SK-N-SH (cell line): ENCODE data around the gene FLNA. TPM values are rescaled to one million over a fixed set of nuclear protein-coding genes. Genes with fewer than 3 reads are reported as not detected.

Experiments
- CTCF ChIA-PET: fragments of 300-600, 350-600 bp; formaldehyde crosslinking; extraction: SDS; loops from one replicate; lab custom pipeline; 2021; lab: Yijun Ruan, JAX
- POLR2A ChIA-PET: fragments of 350-600 bp; sonication (Branson Sonifier 250); formaldehyde crosslinking; extraction: SDS; loops from one replicate; lab custom pipeline; 2020; ENCODE audit warnings: antibody characterized with exemption, inconsistent platforms; lab: Yijun Ruan, JAX
- DNase-seq: peaks from one replicate; pipeline ENCODE4 v3.0.0; 2012
- H2AFZ ChIP-seq: fragments of 200-600 bp; sonication (generic); 2 replicates; pipeline ENCODE4 v1.8.1; 2016; ENCODE audit warnings: antibody characterized with exemption, mild to moderate bottlenecking, low read depth
- H3F3A ChIP-seq: fragments of 200-600 bp; sonication (generic); replicated peaks from 2 replicates; pipeline ENCODE3; 2016; ENCODE audit warnings: antibody characterized with exemption, mild to moderate bottlenecking; ENCODE audit not compliant: insufficient read depth
- H3K27ac ChIP-seq, 2 experiments: fragments of 200-500 bp in 1 of 2; fragments of 200-600 bp in 1 of 2; sonication (Bioruptor generic) in 1 of 2; sonication (generic), shearing (Covaris generic) in 1 of 2; 2 replicates each; pipeline versions ENCODE4 v1.5.1 to v1.6.1; 2014 to 2016; ENCODE audit warnings: low read depth in 2 of 2, inconsistent platforms in 1 of 2, low read length in 1 of 2, mild to moderate bottlenecking in 1 of 2, mixed read lengths in 1 of 2
- H3K27me3 ChIP-seq: fragments of 200-600 bp; sonication (generic), shearing (Covaris generic); 2 replicates; pipeline ENCODE4 v1.6.1; 2016; ENCODE audit warnings: mixed run types; ENCODE audit not compliant: insufficient read depth
- H3K36me3 ChIP-seq, 2 experiments: fragments of 200-500 bp in 1 of 2; fragments of 200-600 bp in 1 of 2; sonication (Bioruptor generic) in 1 of 2; sonication (generic) in 1 of 2; replicated peaks in 1 of 2; 2 replicates each; pipeline versions ENCODE3 to v1.5.1; 2014 to 2016; ENCODE audit warnings: low read length in 1 of 2, mild to moderate bottlenecking in 1 of 2; ENCODE audit not compliant: insufficient read depth in 2 of 2, control insufficient read depth in 1 of 2
- H3K4me1 ChIP-seq, 2 experiments: fragments of 200-500 bp in 1 of 2; fragments of 200-600 bp in 1 of 2; sonication (Bioruptor generic) in 1 of 2; sonication (generic), shearing (Covaris generic) in 1 of 2; 2 replicates each; pipeline versions ENCODE4 v1.5.1 to v1.6.1; 2014 to 2016; ENCODE audit warnings: low read depth in 1 of 2, low read length in 1 of 2, mixed run types in 1 of 2; ENCODE audit not compliant: insufficient read depth in 2 of 2, control insufficient read depth in 1 of 2
- H3K4me2 ChIP-seq: fragments of 200-600 bp; sonication (generic), shearing (Covaris generic); 2 replicates; pipeline ENCODE4 v1.6.1; 2017; ENCODE audit warnings: mixed run types
- H3K4me3 ChIP-seq, 2 experiments: fragments of 200-500 bp in 1 of 2; fragments of 200-600 bp in 1 of 2; sonication (Bioruptor generic) in 1 of 2; sonication (generic), shearing (Covaris generic) in 1 of 2; 2 replicates each; pipeline versions ENCODE4 v1.5.1 to v1.8.1; 2014 to 2016; ENCODE audit warnings: low read depth in 2 of 2, inconsistent platforms in 1 of 2, low read length in 1 of 2, mild to moderate bottlenecking in 1 of 2, mixed read lengths in 1 of 2, moderate library complexity in 1 of 2
- H3K79me2 ChIP-seq: fragments of 200-600 bp; sonication (generic); 2 replicates; pipeline ENCODE4 v1.8.1; 2017; ENCODE audit warnings: mild to moderate bottlenecking; ENCODE audit not compliant: insufficient read depth
- H3K9ac ChIP-seq: fragments of 200-600 bp; sonication (generic); 2 replicates; pipeline ENCODE4 v1.6.1; 2017; ENCODE audit warnings: mixed run types
- H3K9me2 ChIP-seq: fragments of 200-600 bp; sonication (generic); 2 replicates; pipeline ENCODE4 v1.6.1; 2017; ENCODE audit warnings: mixed run types
- H3K9me3 ChIP-seq: fragments of 200-600 bp; sonication (generic); 2 replicates; pipeline ENCODE4 v1.6.1; 2017; ENCODE audit warnings: mixed run types, mild to moderate bottlenecking, moderate library complexity
- H4K20me1 ChIP-seq: fragments of 200-600 bp; sonication (generic); 2 replicates; pipeline ENCODE4 v1.6.1; 2017; ENCODE audit warnings: mild to moderate bottlenecking, mixed run types; ENCODE audit not compliant: insufficient read depth
- MXI1 ChIP-seq: IDR thresholded peaks from 2 replicates; pipeline ENCODE4 v1.6.1; 2012; ENCODE audit warnings: mild to moderate bottlenecking, low read depth, low read length, improper control_type of control experiment
- NRF1 ChIP-seq: IDR thresholded peaks from 2 replicates; pipeline ENCODE4 v1.6.1; 2012; ENCODE audit warnings: low read depth, mild to moderate bottlenecking, low read length
- TCF12 ChIP-seq: IDR thresholded peaks from 2 replicates; pipeline ENCODE4 v1.4.0; 2012
- TEAD4 ChIP-seq: IDR thresholded peaks from 2 replicates; pipeline ENCODE4 v1.4.0; 2012; ENCODE audit warnings: mild to moderate bottlenecking, borderline replicate concordance; ENCODE audit not compliant: insufficient read depth
- WGBS: methylation state at CpG from one replicate; pipeline ENCODE4 v1.1.6; 2017; ENCODE audit warnings: low lambda C conversion rate; 5-methylcytosine and 5-hydroxymethylcytosine counted together
- polyA plus RNA-seq, 3 experiments: library from polyadenylated mRNA; depleted of rRNA; stranded (reverse); fragments of >200 nt; gene quantifications; 2 replicates each; pipeline ENCODE4 v1.2.3, GENCODE V29; 2012
- TF ChIP-seq, protein P1 (sequence below): IDR thresholded peaks from 2 replicates; pipeline ENCODE4 v1.4.0; 2012; ENCODE audit warnings: low read depth
- TF ChIP-seq, protein P2 (sequence below): IDR thresholded peaks from 2 replicates; pipeline ENCODE4 v1.6.1; 2012; ENCODE audit warnings: mild to moderate bottlenecking, low read depth, low read length, moderate library complexity

FLNA gene
- polyA plus RNA-seq, 1 of the 3 experiments (the other 2 are of a cell fraction) = 550 TPM

DNA sequence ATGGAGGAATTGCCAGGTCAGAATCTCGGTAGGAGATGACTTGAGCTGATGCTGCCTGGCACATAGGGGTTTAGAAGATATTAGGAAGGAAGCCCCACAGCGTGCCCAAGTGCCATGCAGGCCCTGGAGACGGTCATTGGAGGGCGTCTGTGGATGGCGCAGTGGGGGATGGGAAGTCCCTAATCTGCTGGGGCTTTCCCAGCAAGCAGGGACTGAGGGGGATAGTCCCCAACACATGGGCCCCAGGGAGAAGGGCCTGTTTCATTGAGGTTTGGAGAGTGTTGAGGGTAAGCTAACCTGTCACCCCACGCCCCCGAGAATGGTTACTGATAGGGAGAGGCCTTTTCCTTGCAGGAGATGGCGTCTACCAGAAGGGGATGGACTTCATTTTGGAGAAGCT, 44.8 kb upstream of the FLNA start (continued):
- TF ChIP-seq NRF1 = no peak

- TF ChIP-seq MXI1 = peak; percentile 28; the same call in 1 of the 2 replicates
- no peak for TF ChIP-seq TCF12
- CTCF ChIA-PET = interaction anchor here (1.4 to 2.2 kb wide), 2 partner anchors 18 to 110 kb away, joined by 4 to 7 read pairs; no protein-coding TSS in a partner anchor
- H3K9me2 ChIP-seq = no peaks in the 10 kb centered on the region
Measured at GRCh38 chrX:154417157-154417556, 42.7 kb upstream of the FLNA start.

GRCh38 chrX:154413142-154413541, 38.7 kb upstream of the FLNA start:
- no peak overlapping the region; a peak in 1 of 4 replicates for H3K27ac ChIP-seq
- no peak overlapping the region for H3K4me3 ChIP-seq
- H3K27me3 ChIP-seq = no peaks in the 10 kb centered on the region; the same call in 1 of the 2 replicates
- no peak overlapping the region for H3K4me2 ChIP-seq
- POLR2A ChIA-PET = interaction anchor here (0.8 to 5.0 kb wide), 5 partner anchors 13 to 23 kb away, joined by 3 to 25 read pairs (median 3); partner anchors contain the start of genes ATP6AP1 and RPL10
- H3K9me3 ChIP-seq = no peaks in the 10 kb centered on the region
- peaks cover 17% of the 10 kb centered on the region for H3K79me2 ChIP-seq
- CTCF ChIA-PET = interaction anchor here (1.5 kb wide), 1 partner anchor 114 kb away, joined by 4 read pairs; no protein-coding TSS in a partner anchor
- no peak overlapping the region for H2AFZ ChIP-seq
- TF ChIP-seq, protein P1, sequence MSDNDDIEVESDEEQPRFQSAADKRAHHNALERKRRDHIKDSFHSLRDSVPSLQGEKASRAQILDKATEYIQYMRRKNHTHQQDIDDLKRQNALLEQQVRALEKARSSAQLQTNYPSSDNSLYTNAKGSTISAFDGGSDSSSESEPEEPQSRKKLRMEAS = no peak
- no peak for TF ChIP-seq TEAD4
- TF ChIP-seq, protein P2, sequence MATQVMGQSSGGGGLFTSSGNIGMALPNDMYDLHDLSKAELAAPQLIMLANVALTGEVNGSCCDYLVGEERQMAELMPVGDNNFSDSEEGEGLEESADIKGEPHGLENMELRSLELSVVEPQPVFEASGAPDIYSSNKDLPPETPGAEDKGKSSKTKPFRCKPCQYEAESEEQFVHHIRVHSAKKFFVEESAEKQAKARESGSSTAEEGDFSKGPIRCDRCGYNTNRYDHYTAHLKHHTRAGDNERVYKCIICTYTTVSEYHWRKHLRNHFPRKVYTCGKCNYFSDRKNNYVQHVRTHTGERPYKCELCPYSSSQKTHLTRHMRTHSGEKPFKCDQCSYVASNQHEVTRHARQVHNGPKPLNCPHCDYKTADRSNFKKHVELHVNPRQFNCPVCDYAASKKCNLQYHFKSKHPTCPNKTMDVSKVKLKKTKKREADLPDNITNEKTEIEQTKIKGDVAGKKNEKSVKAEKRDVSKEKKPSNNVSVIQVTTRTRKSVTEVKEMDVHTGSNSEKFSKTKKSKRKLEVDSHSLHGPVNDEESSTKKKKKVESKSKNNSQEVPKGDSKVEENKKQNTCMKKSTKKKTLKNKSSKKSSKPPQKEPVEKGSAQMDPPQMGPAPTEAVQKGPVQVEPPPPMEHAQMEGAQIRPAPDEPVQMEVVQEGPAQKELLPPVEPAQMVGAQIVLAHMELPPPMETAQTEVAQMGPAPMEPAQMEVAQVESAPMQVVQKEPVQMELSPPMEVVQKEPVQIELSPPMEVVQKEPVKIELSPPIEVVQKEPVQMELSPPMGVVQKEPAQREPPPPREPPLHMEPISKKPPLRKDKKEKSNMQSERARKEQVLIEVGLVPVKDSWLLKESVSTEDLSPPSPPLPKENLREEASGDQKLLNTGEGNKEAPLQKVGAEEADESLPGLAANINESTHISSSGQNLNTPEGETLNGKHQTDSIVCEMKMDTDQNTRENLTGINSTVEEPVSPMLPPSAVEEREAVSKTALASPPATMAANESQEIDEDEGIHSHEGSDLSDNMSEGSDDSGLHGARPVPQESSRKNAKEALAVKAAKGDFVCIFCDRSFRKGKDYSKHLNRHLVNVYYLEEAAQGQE = no peak
- H3K9ac ChIP-seq = no peak overlapping the region
- 48% methylated on average over 4 of the region's 8 CpGs for WGBS
- no peaks in the 10 kb centered on the region for H3K9me2 ChIP-seq
- DNase-seq = no peak
- H3F3A ChIP-seq = no peaks in the 10 kb centered on the region
- no peaks in the 10 kb centered on the region for H4K20me1 ChIP-seq
- H3K4me1 ChIP-seq = peaks cover 4 to 12% of the 10 kb centered on the region in 2 experiments; a peak in 1 of 4 replicates
- no peaks in the 10 kb centered on the region for H3K36me3 ChIP-seq

More at GRCh38 chrX:154417157-154417556, 42.7 kb upstream of the FLNA start:
- H3K4me1 ChIP-seq = peaks cover 0 to 31% of the 10 kb centered on the region in 2 experiments; a peak in 1 of 4 replicates
- DNase-seq = peak; percentile 69
- H3K9me3 ChIP-seq = no peaks in the 10 kb centered on the region
- H3K27ac ChIP-seq = 0 out of 4 replicates have a peak overlapping the region, but pooled peaks of 1 of the 2 experiments have one; percentile 11
- no peaks in the 10 kb centered on the region for H3F3A ChIP-seq
- no peak overlapping the region for H3K4me3 ChIP-seq
- H3K36me3 ChIP-seq = no peaks in the 10 kb centered on the region
- peaks cover 5% of the 10 kb centered on the region for H3K27me3 ChIP-seq
- 49% methylated on average over 7 of the region's 7 CpGs for WGBS
- H3K9ac ChIP-seq = no peak overlapping the region
- POLR2A ChIA-PET = no interaction called here
- no peaks in the 10 kb centered on the region for H4K20me1 ChIP-seq
- no peak overlapping the region for H2AFZ ChIP-seq
- H3K79me2 ChIP-seq = no peaks in the 10 kb centered on the region
- no peak overlapping the region for H3K4me2 ChIP-seq
